Glutamatergic neuron (in vitro differentiated cells): Measurements from ENCODE around the gene PCGF3. TPM values are rescaled to one million over a fixed set of nuclear protein-coding genes. Genes with fewer than 3 reads are reported as not detected.
A peak's percentile ranks its signal among the peaks of the same experiment; 100 is the strongest.

ENCODE experiments used
- DNase-seq: peaks from one replicate; pipeline ENCODE4 v3.0.0; 2022
- H3K27ac Mint-ChIP-seq: one replicate; pipeline ENCODE4 v1.8.0; 2020; ENCODE audit warnings: mild to moderate bottlenecking, mixed read lengths, inconsistent platforms; ENCODE audit not compliant: unreplicated experiment
- H3K27me3 Mint-ChIP-seq: one replicate; pipeline ENCODE4 v1.8.0; 2020; ENCODE audit warnings: mild to moderate bottlenecking, moderate library complexity, mixed read lengths, inconsistent platforms; ENCODE audit not compliant: unreplicated experiment
- H3K36me3 Mint-ChIP-seq: one replicate; pipeline ENCODE4 v1.8.0; 2020; ENCODE audit warnings: mild to moderate bottlenecking, mixed read lengths, inconsistent platforms; ENCODE audit not compliant: unreplicated experiment
- H3K4me1 Mint-ChIP-seq: one replicate; pipeline ENCODE4 v1.8.0; 2020; ENCODE audit warnings: mild to moderate bottlenecking, low read depth, mixed read lengths, inconsistent platforms; ENCODE audit not compliant: unreplicated experiment
- H3K4me3 Mint-ChIP-seq: one replicate; pipeline ENCODE4 v1.8.0; 2020; ENCODE audit warnings: mild to moderate bottlenecking, mixed read lengths, inconsistent platforms; ENCODE audit not compliant: unreplicated experiment
- H3K9me3 Mint-ChIP-seq: one replicate; pipeline ENCODE4 v1.8.0; 2020; ENCODE audit warnings: mild to moderate bottlenecking, moderate library complexity, mixed read lengths, inconsistent platforms; ENCODE audit not compliant: unreplicated experiment
- CTCF ChIP-seq: fragments of 200-600 bp; sonication (generic); IDR thresholded peaks from one replicate; pipeline ENCODE4 v1.5.0; 2021; ENCODE audit not compliant: partially characterized antibody, unreplicated experiment
- total RNA-seq: library from RNA; stranded (reverse); fragmentation: NEBNext Ultra II Directional; extraction: Animal tissue kit (Norgen Biotek cat#: 25700); gene quantifications from one replicate; pipeline ENCODE4 v1.2.1, GENCODE V29; 2021; ENCODE audit not compliant: unreplicated experiment

PCGF3 gene
- total RNA-seq, 1 donor from 2014 or later, result 122 TPM

- peaks cover 1% of the 10 kb centered on the region for H3K4me1 Mint-ChIP-seq
- no peak for TF ChIP-seq CTCF
- H3K4me3 Mint-ChIP-seq, result no peak overlapping the region
- H3K36me3 Mint-ChIP-seq, result no peaks in the 10 kb centered on the region
- no peak for DNase-seq
- no peaks in the 10 kb centered on the region for H3K9me3 Mint-ChIP-seq
- no peak overlapping the region for H3K27ac Mint-ChIP-seq
- H3K27me3 Mint-ChIP-seq, result peaks cover 5% of the 10 kb centered on the region
These were observed 26.5 kb upstream of the PCGF3 start for GRCh38 chr4:679104-679481.

GRCh38 chr4:679629-680028 lies 26.0 kb upstream of the PCGF3 start:
- Mint-ChIP-seq H3K27me3 (peaks cover 5% of the 10 kb centered on the region), H3K9me3 (no peaks in the 10 kb centered on the region), H3K27ac (no peak overlapping the region), H3K4me3 (no peak overlapping the region), H3K4me1 (peaks cover 1% of the 10 kb centered on the region), H3K36me3 (no peaks in the 10 kb centered on the region)
- DNase-seq, result no peak
- no peak for TF ChIP-seq CTCF

- Mint-ChIP-seq H3K36me3 (peaks cover 2% of the 10 kb centered on the region), H3K4me3 (no peak overlapping the region), H3K9me3 (peaks cover under 1% of the 10 kb centered on the region), H3K27me3 (peaks cover 7% of the 10 kb centered on the region), H3K27ac (no peak overlapping the region), H3K4me1 (peaks cover 1% of the 10 kb centered on the region)
- no peak for DNase-seq
- TF ChIP-seq CTCF, result no peak
These were observed 25.5 kb upstream of the PCGF3 start for GRCh38 chr4:680091-680490.

- peak; percentile 34 for DNase-seq
- Mint-ChIP-seq H3K36me3 (peaks cover 5% of the 10 kb centered on the region), H3K27ac (no peak overlapping the region), H3K4me1 (peaks cover 1% of the 10 kb centered on the region), H3K4me3 (peak overlapping the region; percentile 30), H3K9me3 (peaks cover 4% of the 10 kb centered on the region), H3K27me3 (peaks cover 11% of the 10 kb centered on the region)
- no peak for TF ChIP-seq CTCF
These were observed 25.1 kb upstream of the PCGF3 start for GRCh38 chr4:680551-680927.

GRCh38 chr4:680928-681645 lies 24.5 kb upstream of the PCGF3 start:
- peaks cover 12% of the 10 kb centered on the region for H3K27me3 Mint-ChIP-seq
- TF ChIP-seq CTCF, result no peak
- DNase-seq, result peak; percentile 77
- H3K4me3 Mint-ChIP-seq, result peak overlapping the region; percentile 30
- H3K27ac Mint-ChIP-seq, result no peak overlapping the region
- H3K9me3 Mint-ChIP-seq, result peaks cover 4% of the 10 kb centered on the region
- H3K36me3 Mint-ChIP-seq, result peaks cover 5% of the 10 kb centered on the region
- H3K4me1 Mint-ChIP-seq, result peaks cover 1% of the 10 kb centered on the region
